HK-2 (cell line): ENCODE data around the gene OSCP1.

ENCODE experiments used
- DNase-seq: peaks from one replicate; pipeline ENCODE4 v3.0.0-alpha.2; 2018; ENCODE audit not compliant: unreplicated experiment

OSCP1 gene

GRCh38 chr1:36447450-36447849 lies 2.8 kb downstream of the OSCP1 start:
- DNase-seq = no peak

DNA sequence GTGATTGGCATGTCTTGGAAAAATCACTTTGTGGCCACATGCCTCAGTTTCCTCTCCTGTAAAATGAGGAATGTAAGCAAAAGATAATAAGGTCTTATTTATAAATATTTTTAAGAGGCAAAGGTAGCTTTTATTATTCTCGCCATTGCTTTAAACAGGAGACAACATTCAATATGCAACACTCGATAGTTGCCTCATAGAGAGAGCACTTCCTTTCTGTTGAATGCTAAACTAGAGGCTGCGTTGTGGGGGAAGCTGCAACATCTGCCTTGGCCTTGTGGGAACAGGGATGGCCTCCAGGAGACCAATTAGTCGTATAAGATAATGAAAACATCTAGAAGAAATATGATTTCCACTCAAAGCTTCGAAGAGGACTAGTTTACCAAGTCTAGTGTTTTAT lies 3.5 kb downstream of the OSCP1 start:
- no peak for DNase-seq

DNA sequence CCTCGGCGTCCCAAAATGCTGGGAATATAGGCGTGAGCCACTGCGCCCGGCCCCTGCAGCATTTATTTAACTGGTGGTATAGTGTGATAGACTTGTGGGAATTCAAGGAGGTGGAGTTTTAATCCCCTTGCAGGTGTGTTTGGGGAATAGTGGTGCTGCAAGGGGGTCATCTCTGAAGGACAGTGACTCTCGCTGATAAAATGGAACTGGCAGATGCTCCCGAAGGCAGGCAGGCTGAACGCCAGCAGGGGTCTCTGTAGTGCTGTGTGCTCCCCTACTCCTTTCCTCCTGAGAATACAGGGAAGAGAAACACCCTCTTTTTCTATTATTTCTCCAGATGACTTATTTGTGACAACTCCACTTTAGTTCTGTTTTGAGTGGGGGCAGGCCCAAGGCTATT lies 4.0 kb downstream of the OSCP1 start:
- no peak for DNase-seq

- DNase-seq = no peak
Measured at GRCh38 chr1:36443297-36443696, 7.0 kb downstream of the OSCP1 start.

DNA sequence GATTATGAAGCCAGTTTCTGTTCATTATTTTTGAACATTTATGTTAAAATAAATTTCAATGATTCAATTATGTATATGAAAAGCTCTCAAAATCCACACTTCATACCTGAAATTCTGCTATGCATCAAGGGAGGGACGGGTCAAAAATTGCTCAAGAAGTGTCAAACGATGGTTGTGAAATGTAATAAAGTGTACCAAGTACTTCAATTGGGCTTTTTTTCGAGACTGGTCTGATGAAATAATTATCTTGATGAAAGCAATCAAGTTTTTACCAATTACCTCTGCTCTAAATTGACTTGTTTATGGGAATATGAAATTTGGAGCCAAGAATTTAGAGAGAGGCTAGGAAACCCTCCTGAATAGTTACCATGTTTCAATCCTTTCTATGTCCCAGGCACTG lies 7.9 kb downstream of the OSCP1 start:
- DNase-seq = no peak

DNA sequence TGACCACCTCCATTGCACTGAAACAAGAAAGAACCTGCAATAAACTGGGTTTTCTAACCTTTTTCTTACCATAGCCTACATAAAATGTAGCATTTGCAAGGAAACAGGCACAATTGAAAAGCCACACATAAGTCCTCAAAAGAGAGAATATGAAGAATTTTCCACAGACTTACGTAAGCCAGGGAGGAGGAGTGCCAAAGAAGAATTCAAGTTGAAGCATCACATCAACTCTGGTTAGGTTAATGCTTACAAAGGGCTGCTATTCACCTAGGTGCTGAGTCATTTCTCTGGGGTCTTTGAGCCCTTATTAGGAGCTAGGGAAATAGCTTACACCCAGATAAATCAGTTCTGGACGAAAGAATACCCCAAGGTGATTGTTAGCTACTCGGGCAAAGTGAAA lies 9.6 kb downstream of the OSCP1 start:
- DNase-seq = no peak

- no peak for DNase-seq
Measured at GRCh38 chr1:36440044-36440443, 10.2 kb downstream of the OSCP1 start.

DNA sequence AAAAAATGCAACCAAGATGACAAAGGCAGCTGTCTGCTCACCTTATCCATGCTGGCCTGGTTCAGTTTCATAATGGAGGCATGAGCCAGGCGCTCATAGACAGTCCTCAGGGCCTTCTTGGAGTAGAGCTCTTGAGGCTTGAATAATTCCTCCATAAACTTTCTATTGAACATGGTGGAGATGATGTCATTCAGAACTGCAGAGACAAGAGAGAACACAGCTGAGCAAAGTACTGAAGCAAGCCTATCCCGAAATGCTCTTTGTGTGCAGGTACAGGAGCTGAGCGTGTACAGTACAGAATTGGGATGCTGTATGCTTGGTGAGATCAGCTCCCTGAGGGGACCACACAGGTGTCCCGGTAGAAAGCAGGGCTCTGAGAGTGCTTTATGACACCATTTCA lies 11.5 kb downstream of the OSCP1 start:
- DNase-seq = no peak

GRCh38 chr1:36436821-36437220 lies 13.4 kb downstream of the OSCP1 start:
- no peak for DNase-seq

GRCh38 chr1:36433102-36433501 lies 17.1 kb downstream of the OSCP1 start:
- DNase-seq = no peak

- DNase-seq = peak; percentile 20
Measured at GRCh38 chr1:36432616-36433015, 17.6 kb downstream of the OSCP1 start.

- no peak for DNase-seq
Measured at GRCh38 chr1:36425791-36426190, 24.5 kb downstream of the OSCP1 start.

DNA sequence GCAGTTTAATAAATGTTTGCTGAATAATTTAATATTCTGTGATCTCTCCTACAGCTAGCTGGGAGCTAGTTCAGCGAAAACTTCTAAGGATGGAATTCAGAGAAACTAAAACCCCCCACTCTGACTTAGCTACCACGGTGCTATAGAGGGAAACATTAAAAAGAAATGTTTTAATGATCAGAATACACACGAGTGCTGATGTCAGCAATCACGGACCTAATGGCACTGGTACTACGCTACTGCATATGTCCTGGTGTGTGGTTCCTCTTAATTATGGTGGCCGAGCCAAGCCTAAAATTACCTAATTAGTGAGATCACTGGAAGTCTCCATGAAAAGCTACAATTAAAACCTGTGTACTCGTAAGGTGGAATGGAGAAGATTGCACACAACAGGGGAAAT lies 28.6 kb downstream of the OSCP1 start:
- DNase-seq = no peak

- DNase-seq = peak; percentile 92
Measured at GRCh38 chr1:36420836-36421317, 29.4 kb downstream of the OSCP1 start.

GRCh38 chr1:36420409-36420808 lies 29.8 kb downstream of the OSCP1 start:
- DNase-seq = no peak

GRCh38 chr1:36419569-36419968 lies 30.7 kb downstream of the OSCP1 start:
- DNase-seq = no peak

DNA sequence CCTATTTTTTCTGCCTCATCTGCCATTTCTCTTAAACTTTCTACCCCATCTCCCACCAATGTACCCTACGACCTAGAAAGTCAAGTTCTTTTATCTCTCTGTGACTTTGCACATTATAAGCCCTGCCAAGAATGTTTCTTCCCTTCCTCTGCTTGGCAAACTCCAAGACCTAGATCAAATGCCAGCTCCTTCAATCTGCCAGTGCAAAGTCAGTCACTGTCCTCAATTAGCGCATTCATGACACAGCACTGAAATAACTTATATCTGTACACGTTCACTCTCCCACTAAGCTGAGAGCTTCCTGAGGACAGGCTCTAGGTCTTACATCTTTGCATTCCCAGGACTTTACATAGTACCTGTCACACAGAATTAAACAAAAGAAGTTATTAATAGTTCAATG lies 31.1 kb downstream of the OSCP1 start:
- DNase-seq = no peak

- DNase-seq = no peak
Measured at GRCh38 chr1:36417931-36418330, 32.3 kb downstream of the OSCP1 start.

DNA sequence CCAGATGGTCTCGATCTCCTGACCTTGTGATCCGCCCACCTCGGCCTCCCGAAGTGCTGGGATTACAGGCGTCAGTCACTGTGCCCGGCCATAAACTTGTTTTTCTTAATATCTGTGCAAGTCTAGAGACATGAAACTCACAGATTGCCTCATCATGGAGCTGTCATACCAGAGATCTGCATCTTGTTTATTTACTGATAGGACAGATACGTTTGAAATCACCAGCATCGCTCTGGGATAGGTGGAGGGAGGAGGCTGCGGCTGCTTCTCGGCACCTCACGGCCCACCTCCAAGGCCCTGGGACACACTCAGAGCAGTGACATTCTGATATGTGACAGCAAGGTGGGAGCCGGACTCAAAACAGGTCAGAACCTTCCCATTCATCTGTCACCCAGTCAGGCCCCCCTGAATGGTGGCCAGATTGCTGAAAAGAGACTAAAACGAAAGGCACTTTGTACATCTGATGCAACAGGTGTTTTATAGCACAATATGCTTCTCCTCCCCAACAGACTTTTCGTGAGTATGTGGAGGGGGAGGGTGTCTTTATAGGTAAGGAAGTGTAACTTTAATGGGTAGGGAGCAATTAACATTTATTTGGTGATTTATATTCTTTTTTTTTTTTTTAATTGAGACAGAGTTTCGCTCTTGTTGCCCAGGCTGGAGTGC lies 34.5 kb downstream of the OSCP1 start:
- no peak for DNase-seq

DNA sequence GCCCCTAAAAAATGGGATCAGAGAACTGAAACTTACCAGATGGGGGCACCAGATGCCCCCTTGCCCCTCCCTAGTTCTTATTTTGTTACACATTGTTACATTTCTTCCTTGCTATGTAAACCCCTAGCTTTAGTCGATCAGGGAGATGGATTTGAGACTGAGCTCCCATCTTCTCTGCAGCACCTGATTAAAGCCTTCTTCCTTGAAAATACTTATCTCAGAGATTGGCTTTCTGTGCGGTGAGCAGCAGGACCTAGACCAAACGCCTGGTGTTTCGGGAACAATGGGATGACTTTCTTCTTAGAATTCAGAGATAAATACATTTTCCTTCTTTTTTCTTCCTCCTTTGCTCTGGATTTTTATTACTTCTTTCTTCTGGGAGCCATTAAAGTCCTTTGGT lies 35.9 kb downstream of the OSCP1 start:
- no peak for DNase-seq

- no peak for DNase-seq
Measured at GRCh38 chr1:36411674-36412648, 38.3 kb downstream of the OSCP1 start.

DNA sequence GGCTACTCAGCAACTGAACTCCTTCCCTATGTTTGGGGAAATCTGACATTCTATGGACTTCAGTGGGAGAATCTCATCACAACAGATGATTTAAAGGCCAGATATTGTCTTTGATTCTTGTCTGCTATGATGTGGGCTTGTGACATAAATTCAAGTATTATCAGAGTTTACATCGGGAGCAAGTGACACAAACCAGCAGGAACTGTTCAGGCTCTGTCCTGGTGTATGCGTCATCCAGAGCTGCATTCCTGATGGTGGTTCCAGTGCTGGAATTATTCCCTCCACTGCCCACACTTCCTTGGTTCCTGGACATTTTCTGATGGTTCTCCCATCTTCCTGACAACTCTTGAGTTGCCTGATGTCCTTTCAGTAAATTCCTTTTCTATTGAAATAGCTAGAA lies 41.8 kb downstream of the OSCP1 start:
- peak; percentile 41 for DNase-seq

GRCh38 chr1:36406440-36406839 lies 43.8 kb downstream of the OSCP1 start:
- DNase-seq = no peak
